ENCODE data around the gene DHX35. TPM values are rescaled to one million over a fixed set of nuclear protein-coding genes. Genes with fewer than 3 reads are reported as not detected.

The DHX35 gene
- polyA plus RNA-seq, 3 donors = 1.6 to 11.2 (median 2.7) TPM

GRCh38 chr20:38970302-38970701 is 8.2 kb downstream of the DHX35 start:
- H3K9me3 ChIP-seq (replicated peaks in 1 of 2; ENCODE audit: control insufficient read depth in 1 of 2, insufficient read depth in 1 of 2, low read length in 2 of 2) = no peaks in the 10 kb centered on the region
- H3K9ac ChIP-seq (ENCODE audit: insufficient read depth, low read length, poor library complexity, severe bottlenecking) = no peak overlapping the region
- peaks cover 65 to 74% of the 10 kb centered on the region in 2 donors for H3K36me3 Mint-ChIP-seq
- no peak overlapping the region for H3K27ac Mint-ChIP-seq
- H3K79me2 ChIP-seq (ENCODE audit: insufficient read depth, low read length) = peaks cover 26% of the 10 kb centered on the region
- peaks cover 64 to 91% of the 10 kb centered on the region in 2 donors for H3K36me3 ChIP-seq (replicated peaks in 1 of 2; ENCODE audit: control insufficient read depth in 1 of 2, insufficient read depth in 2 of 2, low read length in 2 of 2)
- no peak for TF ChIP-seq CTCF (IDR thresholded peaks at IDR 0.05)
- H3K27me3 Mint-ChIP-seq (ENCODE audit: low read depth in 3 of 3) = no peaks in the 10 kb centered on the region
- WGBS (ENCODE audit: insufficient coverage) = no CpG with 5 or more reads among the region's 1 CpG
- H3K4me3 ChIP-seq (replicated peaks in 1 of 3; ENCODE audit: low read depth in 2 of 3, low read length in 3 of 3) = no peak overlapping the region
- H4K20me1 ChIP-seq (ENCODE audit: insufficient read depth, low read length) = peaks cover 19% of the 10 kb centered on the region
- no peak for DNase-seq
- no peaks in the 10 kb centered on the region for H3K4me1 Mint-ChIP-seq
- H3K4me2 ChIP-seq (replicated peaks; ENCODE audit: extremely low read depth, low read length, poor library complexity, severe bottlenecking) = no peak overlapping the region
- intact Hi-C loops (cut with micrococcal nuclease) = no loop called here
- H3K27ac ChIP-seq (ENCODE audit: low read depth in 1 of 2, low read length in 2 of 2) = no peak overlapping the region
- no peaks in the 10 kb centered on the region for H3K4me1 ChIP-seq (ENCODE audit: control insufficient read depth in 1 of 2, insufficient read depth in 2 of 2, low read length in 2 of 2)
- H2AFZ ChIP-seq (ENCODE audit: insufficient read depth, low read depth, low read length, poor library complexity, severe bottlenecking) = no peak overlapping the region
- H3K27me3 ChIP-seq (ENCODE audit: control insufficient read depth in 2 of 2, insufficient read depth in 2 of 2, low read length in 2 of 2) = no peaks in the 10 kb centered on the region
- no peaks in the 10 kb centered on the region for H3K9me3 Mint-ChIP-seq
- H3K4me3 Mint-ChIP-seq = no peak overlapping the region

DNA sequence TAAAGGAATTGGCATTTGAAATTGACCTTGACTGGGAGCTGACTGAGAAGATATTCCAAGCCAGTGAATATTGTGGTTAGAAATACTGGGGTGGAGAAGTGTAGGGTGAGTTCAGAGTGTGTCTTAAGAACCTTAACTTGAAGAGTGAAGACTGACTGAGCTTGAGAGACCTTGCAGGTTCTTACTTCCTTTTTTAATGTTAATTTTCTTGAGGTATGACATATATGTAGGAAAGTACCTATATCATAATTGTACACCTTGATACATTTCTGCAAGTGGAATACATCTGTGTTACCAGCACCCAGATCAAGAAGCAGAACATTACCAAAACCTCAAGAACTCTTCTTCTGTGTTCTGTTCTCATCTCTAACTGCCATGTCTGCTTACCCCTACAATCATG is 11.0 kb downstream of the DHX35 start:
- H3K9me3 ChIP-seq (replicated peaks in 1 of 2; ENCODE audit: control insufficient read depth in 1 of 2, insufficient read depth in 1 of 2, low read length in 2 of 2) = no peaks in the 10 kb centered on the region
- H2AFZ ChIP-seq (ENCODE audit: insufficient read depth, low read depth, low read length, poor library complexity, severe bottlenecking) = no peak overlapping the region
- no peaks in the 10 kb centered on the region for H3K4me1 ChIP-seq (ENCODE audit: control insufficient read depth in 1 of 2, insufficient read depth in 2 of 2, low read length in 2 of 2)
- no peak overlapping the region for H3K9ac ChIP-seq (ENCODE audit: insufficient read depth, low read length, poor library complexity, severe bottlenecking)
- no peaks in the 10 kb centered on the region for H3K27me3 ChIP-seq (ENCODE audit: control insufficient read depth in 2 of 2, insufficient read depth in 2 of 2, low read length in 2 of 2)
- no peak overlapping the region for H3K4me3 ChIP-seq (replicated peaks in 1 of 3; ENCODE audit: low read depth in 2 of 3, low read length in 3 of 3)
- Mint-ChIP-seq H3K36me3 (peaks cover 56 to 63% of the 10 kb centered on the region in 2 donors), H3K27me3 (ENCODE audit: low read depth in 3 of 3) (no peaks in the 10 kb centered on the region), H3K27ac (no peak overlapping the region), H3K4me1 (no peaks in the 10 kb centered on the region), H3K4me3 (no peak overlapping the region), H3K9me3 (no peaks in the 10 kb centered on the region)
- peaks cover under 1% of the 10 kb centered on the region for H3K79me2 ChIP-seq (ENCODE audit: insufficient read depth, low read length)
- no peak overlapping the region for H3K4me2 ChIP-seq (replicated peaks; ENCODE audit: extremely low read depth, low read length, poor library complexity, severe bottlenecking)
- peaks cover 5% of the 10 kb centered on the region for H4K20me1 ChIP-seq (ENCODE audit: insufficient read depth, low read length)
- intact Hi-C loops (cut with micrococcal nuclease) = no loop called here
- TF ChIP-seq CTCF (IDR thresholded peaks at IDR 0.05) = no peak
- H3K27ac ChIP-seq (ENCODE audit: low read depth in 1 of 2, low read length in 2 of 2) = no peak overlapping the region
- DNase-seq = no peak
- H3K36me3 ChIP-seq (replicated peaks in 1 of 2; ENCODE audit: control insufficient read depth in 1 of 2, insufficient read depth in 2 of 2, low read length in 2 of 2) = peaks cover 67 to 98% of the 10 kb centered on the region in 2 donors

Measured in CD14-positive monocyte (primary cell).